GM19240 (cell line): ENCODE data around the gene PSME4.
"Not testable (repeated sequence)": the region's sequence is repeated elsewhere in the genome, so short reads cannot be mapped to it uniquely, and the experiment has no call there.

ENCODE experiments used
- DNase-seq: peaks from one replicate; pipeline ENCODE4 v3.0.0; 2011; ENCODE audit warnings: low spot score; ENCODE audit not compliant: insufficient read length

Gene PSME4

DNA sequence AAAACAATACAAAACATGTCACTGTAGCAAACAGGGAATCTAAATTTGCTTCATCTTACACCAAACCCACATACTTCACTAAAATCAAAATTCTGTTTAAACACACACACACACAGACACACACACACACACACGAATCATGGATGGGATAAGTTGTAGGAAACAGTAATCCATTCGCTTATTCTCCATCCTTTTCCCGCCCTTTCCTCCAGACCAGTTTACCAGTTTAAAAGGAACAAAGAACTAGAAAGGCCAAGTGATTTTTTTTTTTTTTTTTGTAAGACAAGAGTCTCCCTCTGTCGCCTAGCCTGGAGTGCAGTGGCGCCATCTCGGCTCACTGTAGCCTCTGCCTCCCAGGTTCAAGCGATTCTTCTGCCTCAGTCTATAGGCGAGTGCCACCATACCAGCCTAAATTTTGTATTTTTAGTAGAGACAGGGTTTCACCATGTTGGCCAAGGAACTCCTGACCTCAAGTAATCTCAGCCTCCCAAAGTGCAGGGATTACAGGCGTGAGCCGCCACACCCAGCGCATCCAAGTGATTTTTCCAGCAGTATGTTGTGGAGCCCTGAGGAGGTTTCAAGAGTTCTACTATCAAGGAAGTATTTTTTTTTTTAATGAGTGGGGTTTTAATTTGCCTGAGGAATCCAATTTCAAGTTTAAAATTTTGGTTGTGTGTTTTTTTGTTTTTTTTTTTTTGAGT lies 5.7 kb downstream of the PSME4 start:
- no peak for DNase-seq

DNA sequence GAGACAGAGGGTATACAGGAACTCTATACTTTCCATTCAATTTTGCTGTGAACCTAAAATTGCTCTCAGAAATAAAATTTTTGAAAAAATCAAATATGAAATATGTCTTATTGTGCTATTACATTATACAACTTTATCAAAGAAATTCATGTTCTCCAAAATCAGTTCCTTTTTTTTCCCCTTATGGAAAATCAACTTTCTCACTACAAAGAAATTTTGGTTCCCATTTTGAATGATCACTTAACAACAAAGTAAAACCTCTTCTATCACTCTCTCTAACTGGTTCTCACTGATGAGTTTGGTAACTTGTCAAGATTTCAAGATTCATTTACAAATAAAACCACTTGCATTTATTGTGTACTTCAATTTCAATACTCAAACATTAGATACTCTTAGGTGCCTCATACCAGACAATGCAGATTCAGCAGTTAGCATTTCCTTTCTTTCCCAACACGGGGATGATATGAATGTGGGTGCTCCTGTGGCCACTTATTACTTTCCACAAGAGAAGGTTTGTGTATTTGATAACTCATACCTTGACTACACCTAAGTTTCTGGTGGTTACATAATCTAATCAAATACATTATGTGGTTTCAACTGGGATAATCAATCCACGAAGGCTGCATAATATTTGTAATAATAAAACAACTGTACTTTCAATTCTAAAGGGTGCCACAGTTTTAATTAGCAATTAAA lies 6.4 kb downstream of the PSME4 start:
- DNase-seq: no peak

DNA sequence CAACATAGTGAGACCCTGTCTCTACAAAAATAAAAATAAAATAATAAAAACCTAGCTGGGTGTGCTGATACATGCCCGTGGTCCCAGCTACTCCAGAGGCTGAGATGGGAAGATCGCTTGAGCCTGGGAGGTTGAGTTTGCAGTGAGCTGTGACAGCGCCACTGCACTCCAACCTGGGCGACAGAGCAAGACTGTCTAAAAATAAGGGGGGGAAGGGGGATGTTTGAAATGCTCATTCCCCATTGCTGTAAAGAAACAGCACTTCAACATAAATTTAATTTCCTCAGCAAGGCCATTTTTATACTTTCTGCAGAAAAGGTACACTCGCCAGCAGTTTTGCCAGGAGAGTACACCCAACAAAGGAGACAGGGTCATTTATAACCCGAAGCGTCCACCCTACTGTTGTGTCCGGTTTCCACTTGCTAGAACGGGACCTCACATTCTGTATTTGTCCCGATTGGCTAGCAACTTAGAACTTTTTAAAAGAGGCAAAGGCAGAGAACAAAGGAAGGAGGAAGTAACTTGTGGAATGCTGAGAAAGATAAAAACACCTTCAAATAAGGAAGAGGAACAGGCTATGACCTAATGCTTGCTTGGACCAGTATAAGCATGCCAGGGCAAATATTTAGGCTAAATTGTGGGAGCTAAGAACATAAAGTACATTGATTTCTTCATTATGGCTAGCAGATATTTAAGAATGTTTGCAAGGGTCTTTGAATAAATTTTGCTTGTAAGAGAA lies 9.1 kb downstream of the PSME4 start:
- not testable (repeated sequence) for DNase-seq

- no peak for DNase-seq
Observed at GRCh38 chr2:53960476-53960875, 10.3 kb downstream of the PSME4 start.

- no peak for DNase-seq
Observed at GRCh38 chr2:53958443-53958842, 12.3 kb downstream of the PSME4 start.

DNA sequence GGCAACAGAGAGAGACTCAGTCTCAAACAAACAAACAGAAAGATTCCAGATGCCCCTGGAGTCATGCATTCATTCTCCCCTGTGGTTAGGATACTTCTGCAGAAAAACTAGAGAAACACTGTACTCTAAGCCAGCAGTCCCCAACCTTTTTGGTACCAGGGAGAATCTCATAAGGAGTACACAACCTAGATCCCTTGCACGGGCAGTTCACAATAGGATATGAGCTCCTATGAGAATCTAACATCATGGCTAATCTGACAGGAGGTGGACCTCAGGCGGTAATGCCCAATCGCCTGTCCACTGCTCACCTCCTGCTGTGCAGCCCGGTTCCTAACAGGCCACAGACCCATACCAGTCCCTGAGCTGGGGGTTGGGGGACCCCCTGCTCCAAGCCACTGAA lies 18.3 kb downstream of the PSME4 start:
- no peak for DNase-seq

- DNase-seq: no peak
Observed at GRCh38 chr2:53949457-53949856, 21.3 kb downstream of the PSME4 start.

DNA sequence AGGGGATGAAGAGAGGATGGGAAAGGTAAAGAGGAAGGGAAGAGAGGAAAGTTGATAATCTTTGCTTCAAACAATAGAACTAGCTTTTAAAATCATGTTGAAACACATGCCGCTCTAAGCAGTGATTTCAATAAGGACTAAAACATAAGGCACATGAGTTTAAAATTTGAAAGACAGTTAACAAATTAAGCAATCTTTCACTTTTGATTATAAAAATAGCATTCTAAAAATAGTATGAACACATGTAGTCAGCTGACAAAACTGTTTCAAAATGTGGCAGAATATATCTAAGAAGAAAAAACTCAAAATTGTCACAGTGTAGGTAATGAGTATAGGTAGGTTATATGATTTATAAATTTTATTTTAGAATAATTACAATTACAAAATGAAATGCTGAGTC lies 25.3 kb downstream of the PSME4 start:
- DNase-seq: no peak

GRCh38 chr2:53944542-53944941 lies 26.3 kb downstream of the PSME4 start:
- no peak for DNase-seq

DNA sequence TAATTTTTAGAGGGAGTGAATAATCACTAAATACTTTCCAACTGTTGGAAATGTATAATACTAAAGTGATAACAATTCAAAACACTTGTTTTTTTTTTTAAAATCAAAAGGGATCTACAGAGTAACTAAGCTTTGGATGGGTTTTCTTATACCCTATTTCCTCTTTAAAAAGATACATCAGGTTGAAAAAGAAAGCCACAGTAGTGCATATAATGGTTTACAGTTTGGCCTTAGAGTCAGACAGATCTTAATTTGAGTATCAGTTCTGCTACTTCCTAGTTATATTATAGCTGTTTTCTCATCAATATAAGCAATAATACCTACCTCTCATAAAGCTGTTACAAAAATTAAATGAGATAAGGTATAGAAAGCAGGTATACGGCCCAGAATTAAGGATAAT lies 28.5 kb downstream of the PSME4 start:
- DNase-seq: no peak

GRCh38 chr2:53941749-53942148 lies 29.0 kb downstream of the PSME4 start:
- no peak for DNase-seq

GRCh38 chr2:53939656-53940055 lies 31.1 kb downstream of the PSME4 start:
- DNase-seq: no peak

DNA sequence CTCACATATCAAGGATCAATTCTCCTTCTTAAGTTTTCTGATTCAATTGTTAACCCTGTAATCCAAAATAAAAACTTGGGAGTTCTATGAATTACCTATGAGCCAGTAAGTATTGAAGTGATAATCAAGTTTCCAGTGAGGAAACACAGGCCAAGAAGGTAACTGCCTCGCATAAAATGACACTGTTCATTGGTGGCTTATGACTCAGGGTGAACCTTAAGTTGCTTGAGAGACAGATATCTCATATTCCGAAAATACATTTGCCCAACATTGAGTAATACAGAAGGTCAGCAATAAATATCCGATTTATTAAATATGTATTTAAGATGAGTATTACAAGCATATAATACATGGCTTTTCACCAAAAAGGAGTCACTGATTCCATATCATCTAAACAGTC lies 31.9 kb downstream of the PSME4 start:
- no peak for DNase-seq

DNA sequence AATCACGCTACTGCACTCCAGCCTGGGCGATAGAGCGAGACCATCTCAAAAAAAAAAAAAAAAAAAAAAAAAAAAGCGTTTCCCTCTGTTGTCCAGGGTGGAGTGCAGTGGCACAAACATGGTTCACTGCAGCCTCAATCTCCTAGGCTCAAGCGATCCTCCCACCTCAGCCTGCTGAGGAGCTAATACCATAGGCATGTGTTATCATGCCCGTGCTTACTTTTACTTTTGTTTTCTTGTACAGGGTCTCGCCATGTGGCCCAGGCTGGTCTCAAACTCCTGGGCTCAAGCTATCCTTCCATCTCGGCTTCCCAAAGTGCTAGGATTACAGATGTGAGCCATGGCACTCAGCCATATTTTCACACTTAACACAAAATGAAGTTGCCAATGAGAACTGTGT lies 37.5 kb downstream of the PSME4 start:
- DNase-seq: no peak

- not testable (repeated sequence) for DNase-seq
Observed at GRCh38 chr2:53926321-53926720, 44.5 kb downstream of the PSME4 start.

DNA sequence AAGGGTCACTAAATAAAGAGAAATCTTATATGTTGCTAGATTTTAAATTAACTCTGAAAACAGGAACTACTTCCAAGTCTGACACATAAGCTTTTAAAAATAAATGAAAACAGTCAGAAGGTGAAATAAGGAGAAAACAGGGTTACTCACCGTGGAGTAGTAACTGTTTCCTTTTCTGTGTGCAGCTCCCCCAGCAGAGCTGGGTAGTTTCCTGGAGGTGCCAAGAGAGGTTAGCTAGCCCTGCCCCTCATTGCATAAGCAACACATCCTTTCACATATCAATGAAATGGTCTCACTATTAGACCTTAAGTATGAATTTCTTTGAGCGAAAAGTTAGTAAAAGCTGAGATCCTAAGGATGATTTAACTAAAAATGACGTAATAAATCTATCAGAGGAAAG lies 57.1 kb downstream of the PSME4 start:
- DNase-seq: peak; percentile 20

GRCh38 chr2:53911434-53912189 lies 59.2 kb downstream of the PSME4 start:
- DNase-seq: no peak

GRCh38 chr2:53907582-53907981 lies 63.2 kb downstream of the PSME4 start:
- DNase-seq: no peak

DNA sequence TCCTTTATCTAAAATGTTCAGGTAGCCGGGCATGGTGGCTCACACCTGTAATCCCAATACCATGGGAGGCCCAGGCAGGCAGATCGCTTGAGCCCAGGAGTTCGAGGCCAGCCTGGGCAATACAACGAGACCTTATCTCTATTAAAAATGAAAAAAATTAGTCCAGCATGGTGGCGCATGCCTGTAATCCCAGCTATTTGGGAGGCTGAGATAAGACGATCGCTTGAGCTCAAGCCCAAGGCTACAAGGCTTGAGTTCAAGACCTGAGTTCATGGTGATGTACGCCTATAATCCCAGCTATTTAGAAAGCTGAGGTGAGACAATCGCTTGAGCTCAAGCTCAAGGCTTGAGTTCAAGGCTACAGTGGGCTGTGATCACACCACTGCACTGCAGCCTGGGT lies 65.4 kb downstream of the PSME4 start:
- DNase-seq: no peak

DNA sequence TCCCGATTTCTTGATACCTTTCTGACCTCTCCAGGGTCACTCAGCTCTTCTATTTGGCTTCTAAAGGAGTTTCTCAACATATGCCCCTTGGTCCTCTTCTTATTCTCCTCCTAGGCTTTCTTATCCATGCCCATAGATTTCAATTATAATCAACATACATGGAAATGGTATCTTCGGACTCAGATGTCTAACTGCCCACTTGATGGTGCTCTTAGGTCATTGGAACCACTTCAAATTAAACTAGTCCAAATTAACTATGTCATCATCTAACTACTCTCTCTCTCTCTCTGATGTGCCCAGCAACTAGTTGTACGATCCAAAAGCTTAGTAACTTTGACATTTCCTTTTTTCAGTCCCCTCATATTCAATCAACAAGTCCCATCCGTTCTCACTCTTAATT lies 67.8 kb downstream of the PSME4 start:
- no peak for DNase-seq

DNA sequence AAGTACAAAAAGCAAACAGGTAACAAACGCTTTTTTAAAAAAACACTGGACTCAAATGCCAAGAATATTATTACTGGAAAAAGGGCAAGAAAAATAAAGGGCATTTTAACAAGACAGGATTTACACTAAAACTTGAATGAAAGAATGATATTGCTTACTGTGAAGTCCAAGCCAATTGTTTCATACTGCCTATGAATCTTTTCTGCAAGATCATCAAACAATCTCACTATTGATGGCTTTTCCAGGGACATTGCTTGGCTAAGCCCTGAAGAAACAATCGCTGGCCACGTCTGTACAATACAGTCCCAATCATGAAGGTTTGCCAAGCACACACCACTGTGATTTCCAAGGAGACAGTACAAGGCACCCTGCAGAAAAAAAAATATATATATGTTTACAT lies 69.6 kb downstream of the PSME4 start:
- DNase-seq: no peak

GRCh38 chr2:53896864-53897263 lies 73.9 kb downstream of the PSME4 start:
- DNase-seq: no peak
